Ishikawa (cell line): Measurements from ENCODE around the gene SETBP1.
A peak's percentile ranks its signal among the peaks of the same experiment; 100 is the strongest.

ENCODE experiments used
- CEBPB ChIP-seq: IDR thresholded peaks from 2 replicates; pipeline ENCODE4 v1.6.1; 2012
- CREB1 ChIP-seq: IDR thresholded peaks from 2 replicates; pipeline ENCODE4 v1.6.1; 2012; ENCODE audit warnings: low read depth
- EGR1 ChIP-seq: IDR thresholded peaks from 2 replicates; pipeline ENCODE4 v1.6.1; 2012
- EP300 ChIP-seq: IDR thresholded peaks from 2 replicates; pipeline ENCODE4 v1.6.1; 2012; ENCODE audit warnings: borderline replicate concordance
- NFIC ChIP-seq: IDR thresholded peaks from 2 replicates; pipeline ENCODE4 v1.6.1; 2012
- REST ChIP-seq: IDR thresholded peaks from 2 replicates; pipeline ENCODE4 v1.6.1; 2012; ENCODE audit warnings: low read depth, mild to moderate bottlenecking
- TAF1 ChIP-seq: IDR thresholded peaks from 2 replicates; pipeline ENCODE4 v1.6.1; 2012; ENCODE audit warnings: low read depth, mild to moderate bottlenecking
- TCF12 ChIP-seq: IDR thresholded peaks from 2 replicates; pipeline ENCODE4 v1.6.1; 2012; ENCODE audit warnings: low read depth
- TEAD4 ChIP-seq: IDR thresholded peaks from 2 replicates; pipeline ENCODE4 v1.6.1; 2012
- YY1 ChIP-seq: IDR thresholded peaks from 2 replicates; pipeline ENCODE4 v1.6.1; 2012; ENCODE audit warnings: low read depth

- no peak for TF ChIP-seq TAF1
- TF ChIP-seq NFIC, result no peak
- no peak for TF ChIP-seq EGR1
- no peak for TF ChIP-seq TCF12
- TF ChIP-seq REST, result peak; percentile 79
- TF ChIP-seq EP300, result no peak
- no peak for TF ChIP-seq CREB1
- no peak for TF ChIP-seq YY1
- no peak for TF ChIP-seq TEAD4
- TF ChIP-seq CEBPB, result no peak
These were observed 275.1 kb downstream of the SETBP1 start for GRCh38 chr18:44955825-44956224.
